Neural cell (in vitro differentiated cells): Measurements from ENCODE around the gene FAM219B. TPM values are rescaled to one million over a fixed set of nuclear protein-coding genes. Genes with fewer than 3 reads are reported as not detected.

Source experiments
- H2AFZ ChIP-seq: fragments of 200-600, 300-800 bp; sonication (generic), shearing (Covaris generic); 2 replicates; pipeline ENCODE4 v1.6.0; 2014; ENCODE audit warnings: low read depth, mild to moderate bottlenecking, antibody characterized with exemption, low read length, moderate library complexity
- H3F3A ChIP-seq: fragments of 200-600 bp; shearing (Covaris generic); 2 replicates; pipeline ENCODE4 v1.6.1; 2016; ENCODE audit warnings: mild to moderate bottlenecking, moderate library complexity, mixed read lengths, antibody characterized with exemption, low read length; ENCODE audit not compliant: insufficient read depth, poor library complexity, severe bottlenecking
- H3K27ac ChIP-seq: fragments of 200-600, 300-800 bp; sonication (generic), shearing (Covaris generic); 2 replicates; pipeline ENCODE4 v1.5.1; 2014; ENCODE audit warnings: mild to moderate bottlenecking, low read length, moderate library complexity
- H3K27me3 ChIP-seq: fragments of 300-800, 200-600 bp; sonication (generic), shearing (Covaris generic); 2 replicates; pipeline ENCODE4 v1.6.0; 2014; ENCODE audit warnings: mild to moderate bottlenecking, low read depth, low read length, moderate library complexity; ENCODE audit not compliant: insufficient read depth
- H3K36me3 ChIP-seq: fragments of 300-800, 200-600 bp; sonication (generic), shearing (Covaris generic); 2 replicates; pipeline ENCODE4 v1.5.1; 2014; ENCODE audit warnings: mild to moderate bottlenecking, antibody characterized with exemption, low read length, moderate library complexity; ENCODE audit not compliant: insufficient read depth
- H3K4me2 ChIP-seq: fragments of 300-800, 200-600 bp; sonication (generic), shearing (Covaris generic); 2 replicates; pipeline ENCODE4 v1.6.0; 2014; ENCODE audit warnings: mild to moderate bottlenecking, low read length
- H3K4me3 ChIP-seq: fragments of 300-800, 200-600 bp; sonication (generic), shearing (Covaris generic); 2 replicates; pipeline ENCODE4 v1.5.1; 2014; ENCODE audit warnings: mild to moderate bottlenecking, low read length, moderate library complexity
- H3K79me2 ChIP-seq: fragments of 200-600 bp; shearing (Covaris generic); replicated peaks from 2 replicates; pipeline ENCODE4 v1.6.0; 2014; ENCODE audit warnings: mild to moderate bottlenecking, low read length, moderate library complexity; ENCODE audit not compliant: insufficient read depth
- H3K9ac ChIP-seq: fragments of 300-800, 200-600 bp; sonication (generic), shearing (Covaris generic); 2 replicates; pipeline ENCODE4 v1.6.1; 2016; ENCODE audit warnings: mild to moderate bottlenecking, low read length, mixed read lengths
- H3K9me2 ChIP-seq: fragments of 200-600 bp; shearing (Covaris generic); 2 replicates; pipeline ENCODE4 v1.6.1; 2016; ENCODE audit warnings: mild to moderate bottlenecking, low read length, mixed read lengths; ENCODE audit not compliant: insufficient read depth
- H3K9me3 ChIP-seq: fragments of 200-600, 300-800 bp; sonication (generic), shearing (Covaris generic); 2 replicates; pipeline ENCODE4 v1.6.1; 2016; ENCODE audit warnings: mild to moderate bottlenecking, mixed run types, low read length, moderate library complexity, mixed read lengths
- H4K20me1 ChIP-seq: fragments of 200-600 bp; shearing (Covaris generic); 2 replicates; pipeline ENCODE4 v1.6.1; 2016; ENCODE audit warnings: mild to moderate bottlenecking, mixed run types; ENCODE audit not compliant: insufficient read depth
- EP300 ChIP-seq: fragments of 450-650 bp; conservative IDR thresholded peaks from 2 replicates; pipeline ENCODE4 v1.6.1; 2014; ENCODE audit warnings: antibody characterized with exemption, mild to moderate bottlenecking, moderate library complexity; ENCODE audit not compliant: poor library complexity, severe bottlenecking
- EZH2 ChIP-seq: fragments of 200-600, 300-800 bp; shearing (Covaris generic), sonication (generic); IDR thresholded peaks from 2 replicates; pipeline ENCODE4 v1.6.1; 2014; ENCODE audit warnings: antibody characterized with exemption, low read length, borderline replicate concordance, mild to moderate bottlenecking; ENCODE audit not compliant: insufficient read depth, poor library complexity, severe bottlenecking
- MXI1 ChIP-seq: fragments of 450-650 bp; conservative IDR thresholded peaks from 2 replicates; pipeline ENCODE4 v1.6.1; 2014; ENCODE audit warnings: antibody characterized with exemption, mild to moderate bottlenecking; ENCODE audit not compliant: poor library complexity, severe bottlenecking
- POLR2AphosphoS5 ChIP-seq: IDR thresholded peaks from 2 replicates; pipeline ENCODE4 v1.6.1; 2012
- RAD21 ChIP-seq: fragments of 450-650 bp; conservative IDR thresholded peaks from 2 replicates; pipeline ENCODE4 v1.6.1; 2014; ENCODE audit warnings: antibody characterized with exemption, mild to moderate bottlenecking, moderate library complexity
- SMC3 ChIP-seq: fragments of 450-650 bp; conservative IDR thresholded peaks from 2 replicates; pipeline ENCODE4 v1.6.1; 2014; ENCODE audit warnings: antibody characterized with exemption, mild to moderate bottlenecking, moderate library complexity; ENCODE audit not compliant: poor library complexity
- TAF1 ChIP-seq: IDR thresholded peaks from 2 replicates; pipeline ENCODE4 v1.6.1; 2012; ENCODE audit warnings: low read depth
- polyA plus RNA-seq: library from polyadenylated mRNA; depleted of rRNA; stranded (reverse); fragments of >200 nt; gene quantifications from 2 replicates; pipeline ENCODE4 v1.2.3, GENCODE V29; 2014
- TF ChIP-seq, protein P1 (sequence below): fragments of 450-650 bp; IDR thresholded peaks from 2 replicates; pipeline ENCODE4 v1.5.1; 2014; ENCODE audit warnings: antibody characterized with exemption, mild to moderate bottlenecking, moderate library complexity; ENCODE audit not compliant: poor library complexity, severe bottlenecking
- TF ChIP-seq, protein P2 (sequence below): IDR thresholded peaks from 2 replicates; pipeline ENCODE4 v1.6.1; 2012; ENCODE audit warnings: borderline replicate concordance

FAM219B gene
- polyA plus RNA-seq, 1 donor from 2014 or later = 250 TPM

DNA sequence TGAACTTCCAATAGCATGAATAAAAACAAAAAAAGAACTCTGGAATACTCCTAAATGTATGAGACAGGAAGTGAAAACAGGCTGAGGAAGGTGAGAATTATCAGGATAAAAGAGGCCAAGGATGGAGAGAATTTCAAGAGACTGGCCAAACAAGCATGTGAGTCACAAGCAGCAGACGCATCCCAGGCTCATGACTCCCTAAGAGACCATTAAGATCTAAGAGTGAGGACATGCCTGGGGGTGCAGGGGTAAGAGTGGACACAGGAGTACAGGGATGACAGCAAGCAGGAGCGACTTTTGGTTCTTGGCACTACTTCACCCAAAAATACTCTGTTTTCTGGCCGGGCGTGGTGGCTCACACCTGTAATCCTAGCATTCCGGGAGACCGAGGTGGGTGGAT, 40.6 kb downstream of the FAM219B start:
- no peaks in the 10 kb centered on the region for H3K36me3 ChIP-seq
- no peaks in the 10 kb centered on the region for H3K9me3 ChIP-seq
- H3K27me3 ChIP-seq = no peaks in the 10 kb centered on the region
- no peak overlapping the region for H2AFZ ChIP-seq
- peaks cover 14% of the 10 kb centered on the region for H3K79me2 ChIP-seq
- H3K4me2 ChIP-seq = no peak overlapping the region
- TF ChIP-seq TAF1 (no peak), MXI1 (no peak)
- no peak overlapping the region for H3K4me3 ChIP-seq
- no peaks in the 10 kb centered on the region for H3F3A ChIP-seq
- no peaks in the 10 kb centered on the region for H4K20me1 ChIP-seq
- H3K9me2 ChIP-seq = no peaks in the 10 kb centered on the region
- H3K9ac ChIP-seq = no peak overlapping the region
- H3K27ac ChIP-seq = no peak overlapping the region

DNA sequence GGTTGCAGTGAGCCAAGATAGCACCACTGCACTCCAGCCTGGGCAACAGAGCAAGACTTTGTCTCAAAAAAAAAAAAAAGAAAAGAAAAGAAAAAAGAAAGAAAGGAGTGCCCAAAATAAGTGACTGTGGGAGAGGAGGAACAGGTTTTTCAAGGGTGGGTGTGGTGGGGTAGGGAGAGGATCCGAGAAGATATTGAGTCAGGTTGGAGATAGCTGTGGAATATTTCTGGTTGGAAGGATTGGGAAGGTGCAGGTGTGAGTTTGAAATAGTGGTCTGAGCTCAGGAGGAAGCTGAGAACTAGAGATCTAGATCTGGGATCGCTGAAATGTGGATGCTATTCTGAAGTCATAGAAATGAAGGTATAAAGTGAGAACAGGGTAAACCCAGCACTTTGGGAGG, 41.3 kb downstream of the FAM219B start:
- Histone ChIP-seq H3K36me3 (no peaks in the 10 kb centered on the region), H3K27ac (no peak overlapping the region), H2AFZ (no peak overlapping the region), H3K79me2 (peaks cover 8% of the 10 kb centered on the region), H3K4me2 (no peak overlapping the region), H3K9me2 (no peaks in the 10 kb centered on the region), H3K27me3 (no peaks in the 10 kb centered on the region), H4K20me1 (no peaks in the 10 kb centered on the region), H3K4me3 (no peak overlapping the region), H3K9me3 (no peaks in the 10 kb centered on the region), H3F3A (no peaks in the 10 kb centered on the region), H3K9ac (no peak overlapping the region)
- TF ChIP-seq MXI1 (no peak), EZH2 (no peak), RAD21 (no peak), EP300 (no peak), TAF1 (no peak), POLR2AphosphoS5 (no peak), SMC3 (no peak)
- TF ChIP-seq, protein P1, sequence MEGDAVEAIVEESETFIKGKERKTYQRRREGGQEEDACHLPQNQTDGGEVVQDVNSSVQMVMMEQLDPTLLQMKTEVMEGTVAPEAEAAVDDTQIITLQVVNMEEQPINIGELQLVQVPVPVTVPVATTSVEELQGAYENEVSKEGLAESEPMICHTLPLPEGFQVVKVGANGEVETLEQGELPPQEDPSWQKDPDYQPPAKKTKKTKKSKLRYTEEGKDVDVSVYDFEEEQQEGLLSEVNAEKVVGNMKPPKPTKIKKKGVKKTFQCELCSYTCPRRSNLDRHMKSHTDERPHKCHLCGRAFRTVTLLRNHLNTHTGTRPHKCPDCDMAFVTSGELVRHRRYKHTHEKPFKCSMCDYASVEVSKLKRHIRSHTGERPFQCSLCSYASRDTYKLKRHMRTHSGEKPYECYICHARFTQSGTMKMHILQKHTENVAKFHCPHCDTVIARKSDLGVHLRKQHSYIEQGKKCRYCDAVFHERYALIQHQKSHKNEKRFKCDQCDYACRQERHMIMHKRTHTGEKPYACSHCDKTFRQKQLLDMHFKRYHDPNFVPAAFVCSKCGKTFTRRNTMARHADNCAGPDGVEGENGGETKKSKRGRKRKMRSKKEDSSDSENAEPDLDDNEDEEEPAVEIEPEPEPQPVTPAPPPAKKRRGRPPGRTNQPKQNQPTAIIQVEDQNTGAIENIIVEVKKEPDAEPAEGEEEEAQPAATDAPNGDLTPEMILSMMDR = no peak
- TF ChIP-seq, protein P2, sequence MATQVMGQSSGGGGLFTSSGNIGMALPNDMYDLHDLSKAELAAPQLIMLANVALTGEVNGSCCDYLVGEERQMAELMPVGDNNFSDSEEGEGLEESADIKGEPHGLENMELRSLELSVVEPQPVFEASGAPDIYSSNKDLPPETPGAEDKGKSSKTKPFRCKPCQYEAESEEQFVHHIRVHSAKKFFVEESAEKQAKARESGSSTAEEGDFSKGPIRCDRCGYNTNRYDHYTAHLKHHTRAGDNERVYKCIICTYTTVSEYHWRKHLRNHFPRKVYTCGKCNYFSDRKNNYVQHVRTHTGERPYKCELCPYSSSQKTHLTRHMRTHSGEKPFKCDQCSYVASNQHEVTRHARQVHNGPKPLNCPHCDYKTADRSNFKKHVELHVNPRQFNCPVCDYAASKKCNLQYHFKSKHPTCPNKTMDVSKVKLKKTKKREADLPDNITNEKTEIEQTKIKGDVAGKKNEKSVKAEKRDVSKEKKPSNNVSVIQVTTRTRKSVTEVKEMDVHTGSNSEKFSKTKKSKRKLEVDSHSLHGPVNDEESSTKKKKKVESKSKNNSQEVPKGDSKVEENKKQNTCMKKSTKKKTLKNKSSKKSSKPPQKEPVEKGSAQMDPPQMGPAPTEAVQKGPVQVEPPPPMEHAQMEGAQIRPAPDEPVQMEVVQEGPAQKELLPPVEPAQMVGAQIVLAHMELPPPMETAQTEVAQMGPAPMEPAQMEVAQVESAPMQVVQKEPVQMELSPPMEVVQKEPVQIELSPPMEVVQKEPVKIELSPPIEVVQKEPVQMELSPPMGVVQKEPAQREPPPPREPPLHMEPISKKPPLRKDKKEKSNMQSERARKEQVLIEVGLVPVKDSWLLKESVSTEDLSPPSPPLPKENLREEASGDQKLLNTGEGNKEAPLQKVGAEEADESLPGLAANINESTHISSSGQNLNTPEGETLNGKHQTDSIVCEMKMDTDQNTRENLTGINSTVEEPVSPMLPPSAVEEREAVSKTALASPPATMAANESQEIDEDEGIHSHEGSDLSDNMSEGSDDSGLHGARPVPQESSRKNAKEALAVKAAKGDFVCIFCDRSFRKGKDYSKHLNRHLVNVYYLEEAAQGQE = no peak

DNA sequence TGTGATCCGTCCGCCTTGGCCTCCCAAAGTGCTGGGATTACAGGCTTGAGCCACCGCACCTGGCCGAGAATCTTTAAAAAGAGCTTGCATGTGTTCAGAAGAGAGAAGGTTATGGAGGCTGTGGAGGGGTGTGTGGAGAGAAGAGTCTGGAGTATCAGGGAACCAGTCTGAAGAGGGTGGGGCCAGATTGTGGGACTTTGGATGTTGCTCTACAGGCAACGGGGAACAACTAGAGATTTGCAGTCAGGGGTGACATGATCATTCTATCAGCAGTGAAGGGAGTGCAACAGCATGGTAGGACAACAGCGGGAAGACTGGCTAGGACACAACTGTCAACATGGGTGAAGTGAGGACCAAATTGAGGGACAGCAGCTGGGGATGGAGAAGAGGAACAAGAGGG, 42.4 kb downstream of the FAM219B start:
- no peaks in the 10 kb centered on the region for H3K9me2 ChIP-seq
- no peak overlapping the region for H3K9ac ChIP-seq
- H3K27me3 ChIP-seq = no peaks in the 10 kb centered on the region
- no peak overlapping the region for H3K4me2 ChIP-seq
- no peak overlapping the region for H3K4me3 ChIP-seq
- no peaks in the 10 kb centered on the region for H3K79me2 ChIP-seq
- no peak overlapping the region for H2AFZ ChIP-seq
- H3F3A ChIP-seq = no peaks in the 10 kb centered on the region
- TF ChIP-seq MXI1 = no peak
- no peak for TF ChIP-seq EZH2
- TF ChIP-seq EP300 = no peak
- TF ChIP-seq TAF1 = no peak
- TF ChIP-seq, protein P2 = no peak
- TF ChIP-seq RAD21 = no peak
- TF ChIP-seq, protein P1 = no peak
- TF ChIP-seq POLR2AphosphoS5 = no peak
- TF ChIP-seq SMC3 = no peak
- no peaks in the 10 kb centered on the region for H3K9me3 ChIP-seq
- no peaks in the 10 kb centered on the region for H4K20me1 ChIP-seq
- H3K27ac ChIP-seq = no peak overlapping the region
- H3K36me3 ChIP-seq = no peaks in the 10 kb centered on the region
